Thyroid gland (tissue), 4 donors: ENCODE results near the gene ASIP.

Experiments
- POLR2A ChIP-seq, 2 donors: fragments of 450-650 bp; IDR thresholded peaks; one replicate each; pipeline ENCODE4 v1.6.1; 2017; ENCODE audit warnings: antibody characterized with exemption in 2 of 2, mild to moderate bottlenecking in 2 of 2, moderate library complexity in 1 of 2
- TF ChIP-seq, protein P1 (sequence below), 6 experiments: fragments of 200-600 bp in 3 of 6; fragments of 450-650 bp in 3 of 6; sonication (generic) in 3 of 6; IDR thresholded peaks; one replicate each; pipeline ENCODE4 v1.5.1; 2016 to 2019; ENCODE audit warnings: antibody characterized with exemption in 6 of 6, mild to moderate bottlenecking in 2 of 6, inconsistent platforms in 1 of 6, moderate library complexity in 1 of 6

DNA sequence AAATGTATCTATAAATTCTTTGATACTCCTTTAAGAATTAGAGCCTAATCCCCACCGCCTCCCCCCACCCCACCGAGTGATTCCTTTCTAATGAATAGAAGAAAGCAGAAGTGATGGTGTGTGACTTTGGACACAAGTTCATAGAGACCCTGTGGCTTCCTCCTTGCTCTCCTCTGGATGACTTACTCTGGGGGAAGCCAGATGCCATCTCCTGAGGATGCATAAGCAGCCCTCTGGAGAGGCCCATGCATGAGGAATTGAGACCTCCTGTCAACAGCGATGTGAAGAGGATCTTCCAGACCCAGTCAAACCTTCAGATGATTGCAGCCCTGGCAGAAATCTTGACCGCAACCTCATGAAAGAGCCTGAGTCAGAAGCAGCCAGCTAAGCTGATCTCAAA, 40.8 kb downstream of the ASIP start:
- TF ChIP-seq, protein P1, sequence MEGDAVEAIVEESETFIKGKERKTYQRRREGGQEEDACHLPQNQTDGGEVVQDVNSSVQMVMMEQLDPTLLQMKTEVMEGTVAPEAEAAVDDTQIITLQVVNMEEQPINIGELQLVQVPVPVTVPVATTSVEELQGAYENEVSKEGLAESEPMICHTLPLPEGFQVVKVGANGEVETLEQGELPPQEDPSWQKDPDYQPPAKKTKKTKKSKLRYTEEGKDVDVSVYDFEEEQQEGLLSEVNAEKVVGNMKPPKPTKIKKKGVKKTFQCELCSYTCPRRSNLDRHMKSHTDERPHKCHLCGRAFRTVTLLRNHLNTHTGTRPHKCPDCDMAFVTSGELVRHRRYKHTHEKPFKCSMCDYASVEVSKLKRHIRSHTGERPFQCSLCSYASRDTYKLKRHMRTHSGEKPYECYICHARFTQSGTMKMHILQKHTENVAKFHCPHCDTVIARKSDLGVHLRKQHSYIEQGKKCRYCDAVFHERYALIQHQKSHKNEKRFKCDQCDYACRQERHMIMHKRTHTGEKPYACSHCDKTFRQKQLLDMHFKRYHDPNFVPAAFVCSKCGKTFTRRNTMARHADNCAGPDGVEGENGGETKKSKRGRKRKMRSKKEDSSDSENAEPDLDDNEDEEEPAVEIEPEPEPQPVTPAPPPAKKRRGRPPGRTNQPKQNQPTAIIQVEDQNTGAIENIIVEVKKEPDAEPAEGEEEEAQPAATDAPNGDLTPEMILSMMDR (IDR thresholded peaks at IDR 0.05) = no peak
- TF ChIP-seq POLR2A (IDR thresholded peaks at IDR 0.05) = no peak
